ENCODE data around the gene SYNPR.

DNA sequence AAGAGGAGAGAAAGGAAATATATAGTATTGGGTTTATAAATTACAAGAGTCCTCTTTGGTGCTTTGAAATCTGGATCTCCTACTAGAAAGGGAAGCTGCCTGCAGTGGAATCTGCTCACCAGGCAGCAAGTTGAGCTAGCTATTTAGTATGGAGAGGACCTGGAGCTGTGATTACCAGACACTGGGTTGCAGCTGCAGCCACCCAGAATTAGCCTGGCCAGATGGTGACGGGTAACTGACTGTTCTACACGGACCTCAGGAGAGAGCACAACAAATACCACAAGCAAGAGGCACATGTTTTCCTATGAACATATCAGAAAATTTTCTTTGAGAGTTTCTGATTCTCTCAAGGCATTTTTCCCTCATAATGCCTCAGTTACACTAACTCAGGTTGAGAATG lies 46.5 kb downstream of the SYNPR start:
- TF ChIP-seq, protein P1, sequence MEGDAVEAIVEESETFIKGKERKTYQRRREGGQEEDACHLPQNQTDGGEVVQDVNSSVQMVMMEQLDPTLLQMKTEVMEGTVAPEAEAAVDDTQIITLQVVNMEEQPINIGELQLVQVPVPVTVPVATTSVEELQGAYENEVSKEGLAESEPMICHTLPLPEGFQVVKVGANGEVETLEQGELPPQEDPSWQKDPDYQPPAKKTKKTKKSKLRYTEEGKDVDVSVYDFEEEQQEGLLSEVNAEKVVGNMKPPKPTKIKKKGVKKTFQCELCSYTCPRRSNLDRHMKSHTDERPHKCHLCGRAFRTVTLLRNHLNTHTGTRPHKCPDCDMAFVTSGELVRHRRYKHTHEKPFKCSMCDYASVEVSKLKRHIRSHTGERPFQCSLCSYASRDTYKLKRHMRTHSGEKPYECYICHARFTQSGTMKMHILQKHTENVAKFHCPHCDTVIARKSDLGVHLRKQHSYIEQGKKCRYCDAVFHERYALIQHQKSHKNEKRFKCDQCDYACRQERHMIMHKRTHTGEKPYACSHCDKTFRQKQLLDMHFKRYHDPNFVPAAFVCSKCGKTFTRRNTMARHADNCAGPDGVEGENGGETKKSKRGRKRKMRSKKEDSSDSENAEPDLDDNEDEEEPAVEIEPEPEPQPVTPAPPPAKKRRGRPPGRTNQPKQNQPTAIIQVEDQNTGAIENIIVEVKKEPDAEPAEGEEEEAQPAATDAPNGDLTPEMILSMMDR (IDR thresholded peaks at IDR 0.05), result no peak
- no peak for TF ChIP-seq POLR2A (IDR thresholded peaks at IDR 0.05)

Data from lower leg skin (tissue), 3 donors.